ENCODE results near the gene GLIS1. TPM values are rescaled to one million over a fixed set of nuclear protein-coding genes. Genes with fewer than 3 reads are reported as not detected.

GLIS1 gene
- polyA plus RNA-seq, 1 donor (not counting 4 experiments of a cell fraction or from before 2014, with no cell fraction given) = not detected

DNA sequence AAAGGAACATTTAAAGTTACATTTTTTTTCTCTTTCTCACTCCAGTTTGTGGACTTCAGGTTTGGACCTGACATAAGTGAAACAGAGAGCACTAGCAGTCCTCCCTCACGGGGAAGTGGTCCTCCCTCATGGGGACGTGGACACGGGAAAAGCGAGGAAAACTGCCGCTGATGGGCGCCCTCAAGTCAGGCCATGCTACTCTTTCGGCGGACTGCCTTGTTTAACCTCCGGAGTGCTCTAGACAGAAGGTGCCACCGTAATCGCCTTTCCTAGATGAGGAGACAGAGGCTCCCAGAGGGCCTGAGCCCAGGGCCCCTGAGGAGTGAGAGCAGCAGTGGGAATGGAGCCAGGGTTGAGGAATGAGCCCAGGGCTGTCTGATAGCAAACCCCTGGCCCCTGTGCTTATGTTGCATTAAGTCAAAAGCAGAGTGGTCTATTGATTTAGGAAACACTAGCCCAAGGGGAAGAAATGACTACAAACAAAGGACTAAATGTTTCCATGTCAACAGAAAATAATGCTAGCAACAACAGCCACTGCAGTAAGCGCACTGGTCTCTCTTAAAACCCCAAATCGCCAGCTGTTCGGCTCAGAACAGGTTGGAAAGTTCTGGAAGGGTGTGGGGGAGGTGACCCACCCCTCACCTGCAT, 195.7 kb downstream of the GLIS1 start:
- H3K27ac ChIP-seq (ENCODE audit: control insufficient read depth, insufficient read depth, low read length) = no peak overlapping the region
- DNase-seq (ENCODE audit: low read depth, low spot score) = no peak
- no peak overlapping the region for H3K4me3 ChIP-seq (ENCODE audit: control insufficient read depth in 2 of 3, extremely low read depth in 1 of 3, insufficient read depth in 2 of 3, low read depth in 1 of 3, low read length in 3 of 3)
- peaks cover 7% of the 10 kb centered on the region for H3K27me3 ChIP-seq (ENCODE audit: control insufficient read depth, extremely low read depth, insufficient read depth, low read length)
- no peaks in the 10 kb centered on the region for H3K9me1 ChIP-seq (ENCODE audit: control insufficient read depth, extremely low read depth, insufficient read depth, low read length)
- no peaks in the 10 kb centered on the region for H3K4me1 ChIP-seq (ENCODE audit: control insufficient read depth, extremely low read depth, insufficient read depth, low read length)
- TF ChIP-seq, protein P1, sequence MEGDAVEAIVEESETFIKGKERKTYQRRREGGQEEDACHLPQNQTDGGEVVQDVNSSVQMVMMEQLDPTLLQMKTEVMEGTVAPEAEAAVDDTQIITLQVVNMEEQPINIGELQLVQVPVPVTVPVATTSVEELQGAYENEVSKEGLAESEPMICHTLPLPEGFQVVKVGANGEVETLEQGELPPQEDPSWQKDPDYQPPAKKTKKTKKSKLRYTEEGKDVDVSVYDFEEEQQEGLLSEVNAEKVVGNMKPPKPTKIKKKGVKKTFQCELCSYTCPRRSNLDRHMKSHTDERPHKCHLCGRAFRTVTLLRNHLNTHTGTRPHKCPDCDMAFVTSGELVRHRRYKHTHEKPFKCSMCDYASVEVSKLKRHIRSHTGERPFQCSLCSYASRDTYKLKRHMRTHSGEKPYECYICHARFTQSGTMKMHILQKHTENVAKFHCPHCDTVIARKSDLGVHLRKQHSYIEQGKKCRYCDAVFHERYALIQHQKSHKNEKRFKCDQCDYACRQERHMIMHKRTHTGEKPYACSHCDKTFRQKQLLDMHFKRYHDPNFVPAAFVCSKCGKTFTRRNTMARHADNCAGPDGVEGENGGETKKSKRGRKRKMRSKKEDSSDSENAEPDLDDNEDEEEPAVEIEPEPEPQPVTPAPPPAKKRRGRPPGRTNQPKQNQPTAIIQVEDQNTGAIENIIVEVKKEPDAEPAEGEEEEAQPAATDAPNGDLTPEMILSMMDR (optimal IDR thresholded peaks at IDR 0.05 in 1 of 3, IDR thresholded peaks at IDR 0.05 in 1 of 3, conservative IDR thresholded peaks at IDR 0.05 in 1 of 3; ENCODE audit: extremely low read depth in 1 of 3, insufficient read depth in 2 of 3, low read length in 3 of 3) = no peak
- no peak for TF ChIP-seq EZH2 (IDR thresholded peaks at IDR 0.05; ENCODE audit: low read length)
- H2AFZ ChIP-seq (ENCODE audit: control insufficient read depth, low read length) = no peak overlapping the region
- no peak overlapping the region for H3K4me2 ChIP-seq (ENCODE audit: control insufficient read depth, extremely low read depth, insufficient read depth, low read depth, low read length)
- no peaks in the 10 kb centered on the region for H3K36me3 ChIP-seq (ENCODE audit: control insufficient read depth in 2 of 2, extremely low read depth in 1 of 2, insufficient read depth in 2 of 2, low read length in 2 of 2)
- dilution Hi-C loops (cut with MboI; ENCODE audit: extremely low pct_ligation_motif_present, low sequenced_read_pairs) = no loop called here
- no peaks in the 10 kb centered on the region for H3K79me2 ChIP-seq (ENCODE audit: control insufficient read depth, insufficient read depth, low read length)
- no peaks in the 10 kb centered on the region for H3K9me3 ChIP-seq (ENCODE audit: control insufficient read depth, low read depth, low read length)
- FAIRE-seq = no peak
- H3K9ac ChIP-seq (ENCODE audit: control insufficient read depth, extremely low read depth, insufficient read depth, low read length) = no peak overlapping the region
- peaks cover 2% of the 10 kb centered on the region for H4K20me1 ChIP-seq (ENCODE audit: control insufficient read depth, extremely low read depth, insufficient read depth, low read length)

DNA sequence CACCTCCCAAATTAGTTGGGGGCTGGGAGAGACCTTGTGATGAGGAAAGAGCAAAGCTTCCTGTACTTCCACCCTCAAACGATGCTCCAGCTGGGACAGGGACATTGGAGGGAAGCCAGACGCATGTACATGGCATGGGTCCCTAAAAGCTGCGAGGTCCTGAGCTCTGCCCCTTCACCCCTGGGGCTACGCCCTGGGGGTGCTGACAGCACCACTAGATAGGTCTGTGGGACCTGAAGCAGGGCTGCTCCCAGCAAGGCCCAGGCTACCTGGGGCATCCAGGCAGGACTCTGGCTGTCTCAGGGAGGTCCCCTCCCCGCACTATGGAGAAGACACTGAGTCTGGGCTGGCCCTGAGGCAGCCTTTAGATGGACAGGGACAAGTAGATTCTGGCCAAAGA, 196.4 kb downstream of the GLIS1 start:
- dilution Hi-C loops (cut with MboI; ENCODE audit: extremely low pct_ligation_motif_present, low sequenced_read_pairs) = no loop called here
- DNase-seq (ENCODE audit: low read depth, low spot score) = no peak
- no peak overlapping the region for H3K27ac ChIP-seq (ENCODE audit: control insufficient read depth, insufficient read depth, low read length)
- no peak overlapping the region for H3K9ac ChIP-seq (ENCODE audit: control insufficient read depth, extremely low read depth, insufficient read depth, low read length)
- H3K79me2 ChIP-seq (ENCODE audit: control insufficient read depth, insufficient read depth, low read length) = no peaks in the 10 kb centered on the region
- no peak overlapping the region for H3K4me3 ChIP-seq (ENCODE audit: control insufficient read depth in 2 of 3, extremely low read depth in 1 of 3, insufficient read depth in 2 of 3, low read depth in 1 of 3, low read length in 3 of 3)
- TF ChIP-seq EZH2 (IDR thresholded peaks at IDR 0.05; ENCODE audit: low read length) = no peak
- TF ChIP-seq, protein P1 (optimal IDR thresholded peaks at IDR 0.05 in 1 of 3, IDR thresholded peaks at IDR 0.05 in 1 of 3, conservative IDR thresholded peaks at IDR 0.05 in 1 of 3; ENCODE audit: extremely low read depth in 1 of 3, insufficient read depth in 2 of 3, low read length in 3 of 3) = no peak
- peaks cover 2% of the 10 kb centered on the region for H4K20me1 ChIP-seq (ENCODE audit: control insufficient read depth, extremely low read depth, insufficient read depth, low read length)
- H3K9me3 ChIP-seq (ENCODE audit: control insufficient read depth, low read depth, low read length) = no peaks in the 10 kb centered on the region
- H2AFZ ChIP-seq (ENCODE audit: control insufficient read depth, low read length) = no peak overlapping the region
- no peak overlapping the region for H3K4me2 ChIP-seq (ENCODE audit: control insufficient read depth, extremely low read depth, insufficient read depth, low read depth, low read length)
- no peaks in the 10 kb centered on the region for H3K4me1 ChIP-seq (ENCODE audit: control insufficient read depth, extremely low read depth, insufficient read depth, low read length)
- no peaks in the 10 kb centered on the region for H3K36me3 ChIP-seq (ENCODE audit: control insufficient read depth in 2 of 2, extremely low read depth in 1 of 2, insufficient read depth in 2 of 2, low read length in 2 of 2)
- H3K27me3 ChIP-seq (ENCODE audit: control insufficient read depth, extremely low read depth, insufficient read depth, low read length) = peaks cover 7% of the 10 kb centered on the region
- FAIRE-seq = no peak
- no peaks in the 10 kb centered on the region for H3K9me1 ChIP-seq (ENCODE audit: control insufficient read depth, extremely low read depth, insufficient read depth, low read length)

Measured in keratinocyte (primary cell).